ENCODE data around the gene BSPRY. TPM values are rescaled to one million over a fixed set of nuclear protein-coding genes. Genes with fewer than 3 reads are reported as not detected.

The BSPRY gene
- total RNA-seq, 1 experiment from 2014 or later, result 6.4 TPM

GRCh38 chr9:113302792-113303418 lies 46.4 kb upstream of the BSPRY start, which contains the start of gene RNF183 (continued):
- TF ChIP-seq ZNF281 (CRISPR knock-in tag; IDR thresholded peaks at IDR 0.05), result no peak

GRCh38 chr9:113306566-113306965 lies 42.8 kb upstream of the BSPRY start:
- TF ChIP-seq CTCF (IDR thresholded peaks at IDR 0.05), result no peak
- no peak for TF ChIP-seq MYBL2 (CRISPR knock-in tag; IDR thresholded peaks at IDR 0.05)
- TF ChIP-seq ZMAT4 (CRISPR knock-in tag; IDR thresholded peaks at IDR 0.05), result no peak
- no peak for TF ChIP-seq ZNF232 (CRISPR knock-in tag; IDR thresholded peaks at IDR 0.05)
- no peak for TF ChIP-seq ATF3 (CRISPR knock-in tag; conservative IDR thresholded peaks at IDR 0.05)
- no peak for TF ChIP-seq CDX4 (CRISPR knock-in tag; IDR thresholded peaks at IDR 0.05; ENCODE audit: borderline replicate concordance)
- no peak for TF ChIP-seq ERG (CRISPR knock-in tag; IDR thresholded peaks at IDR 0.05)
- no peak for TF ChIP-seq ZNF263 (CRISPR knock-in tag; IDR thresholded peaks at IDR 0.05; ENCODE audit: low read depth)
- no peak for TF ChIP-seq GRHL2 (CRISPR knock-in tag; IDR thresholded peaks at IDR 0.05; ENCODE audit: insufficient replicate concordance, severe bottlenecking)
- TF ChIP-seq FOXP4 (CRISPR knock-in tag; IDR thresholded peaks at IDR 0.05), result no peak
- no peaks in the 10 kb centered on the region for H3K9me3 Mint-ChIP-seq
- H3K36me3 Mint-ChIP-seq, result no peaks in the 10 kb centered on the region
- DNase-seq (ENCODE audit: low spot score), result no peak
- H3K27ac Mint-ChIP-seq, result no peak overlapping the region
- no peak overlapping the region for H3K4me3 Mint-ChIP-seq
- H3K4me1 Mint-ChIP-seq, result 0 out of 2 replicates have a peak, but pooled peaks cover 3% of the 10 kb centered on the region
- ATAC-seq, result no peak
- H3K27me3 Mint-ChIP-seq (ENCODE audit: low read depth), result no peaks in the 10 kb centered on the region
- ChIA-PET POLR2A (no interaction called here), CTCF (no interaction called here)

GRCh38 chr9:113307396-113307975 lies 41.9 kb upstream of the BSPRY start:
- Mint-ChIP-seq H3K4me1 (0 out of 2 replicates have a peak, but pooled peaks cover 3% of the 10 kb centered on the region), H3K36me3 (no peaks in the 10 kb centered on the region), H3K9me3 (no peaks in the 10 kb centered on the region), H3K27ac (no peak overlapping the region), H3K4me3 (no peak overlapping the region), H3K27me3 (ENCODE audit: low read depth) (no peaks in the 10 kb centered on the region)
- POLR2A ChIA-PET, result interaction anchor here (0.6 kb wide), 1 partner anchor 23 kb away, joined by 4 read pairs; no protein-coding TSS in a partner anchor
- DNase-seq (ENCODE audit: low spot score) (no peak), ATAC-seq (no peak)
- CTCF ChIA-PET, result no interaction called here
- no peak for TF ChIP-seq ZNF671 (CRISPR knock-in tag; IDR thresholded peaks at IDR 0.05)
- no peak for TF ChIP-seq ZNF232 (CRISPR knock-in tag; IDR thresholded peaks at IDR 0.05)
- TF ChIP-seq E2F1 (CRISPR knock-in tag; IDR thresholded peaks at IDR 0.05), result no peak
- TF ChIP-seq NR1H2 (CRISPR knock-in tag; IDR thresholded peaks at IDR 0.05), result no peak
- no peak for TF ChIP-seq FOXP4 (CRISPR knock-in tag; IDR thresholded peaks at IDR 0.05)
- no peak for TF ChIP-seq TEAD4 (CRISPR knock-in tag; IDR thresholded peaks at IDR 0.05)
- no peak for TF ChIP-seq ZNF396 (CRISPR knock-in tag; IDR thresholded peaks at IDR 0.05; ENCODE audit: borderline replicate concordance)

Data from WTC11 (cell line).